Measurements from ENCODE around the gene ZMIZ2.
A peak's percentile ranks its signal among the peaks of the same experiment; 100 is the strongest.
"Not testable (repeated sequence)": the region's sequence is repeated elsewhere in the genome, so short reads cannot be mapped to it uniquely, and the experiment has no call there.

The ZMIZ2 gene, protein sequence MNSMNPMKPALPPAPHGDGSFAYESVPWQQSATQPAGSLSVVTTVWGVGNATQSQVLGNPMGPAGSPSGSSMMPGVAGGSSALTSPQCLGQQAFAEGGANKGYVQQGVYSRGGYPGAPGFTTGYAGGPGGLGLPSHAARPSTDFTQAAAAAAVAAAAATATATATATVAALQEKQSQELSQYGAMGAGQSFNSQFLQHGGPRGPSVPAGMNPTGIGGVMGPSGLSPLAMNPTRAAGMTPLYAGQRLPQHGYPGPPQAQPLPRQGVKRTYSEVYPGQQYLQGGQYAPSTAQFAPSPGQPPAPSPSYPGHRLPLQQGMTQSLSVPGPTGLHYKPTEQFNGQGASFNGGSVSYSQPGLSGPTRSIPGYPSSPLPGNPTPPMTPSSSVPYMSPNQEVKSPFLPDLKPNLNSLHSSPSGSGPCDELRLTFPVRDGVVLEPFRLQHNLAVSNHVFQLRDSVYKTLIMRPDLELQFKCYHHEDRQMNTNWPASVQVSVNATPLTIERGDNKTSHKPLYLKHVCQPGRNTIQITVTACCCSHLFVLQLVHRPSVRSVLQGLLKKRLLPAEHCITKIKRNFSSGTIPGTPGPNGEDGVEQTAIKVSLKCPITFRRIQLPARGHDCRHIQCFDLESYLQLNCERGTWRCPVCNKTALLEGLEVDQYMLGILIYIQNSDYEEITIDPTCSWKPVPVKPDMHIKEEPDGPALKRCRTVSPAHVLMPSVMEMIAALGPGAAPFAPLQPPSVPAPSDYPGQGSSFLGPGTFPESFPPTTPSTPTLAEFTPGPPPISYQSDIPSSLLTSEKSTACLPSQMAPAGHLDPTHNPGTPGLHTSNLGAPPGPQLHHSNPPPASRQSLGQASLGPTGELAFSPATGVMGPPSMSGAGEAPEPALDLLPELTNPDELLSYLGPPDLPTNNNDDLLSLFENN

GRCh38 chr7:44748045-44748947 lies at the start of gene ZMIZ2:
Gene ZMIZ2, plus strand, starts transcription at chr7:44748847. Its CDS starts 7,403 bp downstream, at chr7:44756250.
- peak; percentile 92 for DNase-seq

GRCh38 chr7:44699598-44699997 lies 49.0 kb upstream of the ZMIZ2 start:
- not testable (repeated sequence) for DNase-seq

DNA sequence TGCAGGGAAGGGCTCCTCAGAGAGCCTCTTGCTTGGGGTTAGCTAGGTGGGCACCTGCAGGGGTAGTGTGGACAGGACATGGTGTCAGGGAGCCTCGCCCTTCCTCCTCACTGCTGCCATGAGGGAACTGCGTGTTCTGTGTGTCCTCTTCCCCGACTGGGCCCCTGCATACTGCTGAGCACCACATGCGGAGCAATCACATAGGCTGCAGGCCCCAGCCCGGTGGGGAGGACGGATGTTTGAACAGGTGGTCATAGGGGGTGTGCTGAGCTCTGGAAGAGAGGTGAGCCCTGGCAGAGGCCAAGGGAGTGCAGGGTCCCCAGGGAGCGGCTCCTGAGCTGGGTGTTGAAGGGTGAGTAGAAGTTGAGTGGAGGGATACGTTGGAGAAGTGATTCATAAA lies 48.3 kb upstream of the ZMIZ2 start:
- no peak for DNase-seq

DNA sequence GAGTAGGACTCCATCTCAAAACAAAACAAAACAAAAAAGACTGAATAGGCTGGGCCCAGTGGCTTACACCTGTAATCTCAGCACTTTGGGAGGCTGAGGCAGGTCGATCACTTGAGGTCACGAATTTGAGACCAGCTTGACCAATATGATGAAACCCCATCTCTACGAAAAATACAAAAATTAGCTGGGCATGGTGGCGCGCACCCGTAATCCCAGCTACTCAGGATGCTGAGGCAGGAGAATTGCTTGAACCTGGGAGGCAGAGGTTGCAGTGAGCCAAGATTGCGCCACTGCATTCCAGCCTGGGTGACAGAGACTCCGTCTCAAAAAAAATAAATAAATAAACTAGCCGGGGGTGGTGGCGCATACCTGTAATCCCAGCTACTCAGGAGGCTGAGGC lies 45.3 kb upstream of the ZMIZ2 start:
- DNase-seq = not testable (repeated sequence)

DNA sequence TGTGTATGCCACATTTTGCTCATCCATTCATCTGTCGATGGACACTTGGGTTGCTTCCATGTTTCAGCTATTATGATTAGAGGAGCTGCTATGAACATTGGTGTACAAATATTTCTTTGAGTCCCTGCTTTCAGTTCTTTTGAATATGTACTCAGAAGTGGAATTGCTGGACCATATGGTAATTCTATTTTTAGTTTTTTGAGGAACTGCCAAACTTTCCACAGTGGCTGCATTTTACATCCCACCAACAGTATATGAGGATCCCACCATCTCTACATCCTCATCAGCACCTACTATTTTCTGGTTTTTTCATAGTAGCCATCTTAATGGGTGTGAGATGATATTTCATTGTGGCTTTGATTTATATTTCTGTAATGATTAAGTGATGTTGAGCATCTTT lies 44.7 kb upstream of the ZMIZ2 start:
- no peak for DNase-seq

DNA sequence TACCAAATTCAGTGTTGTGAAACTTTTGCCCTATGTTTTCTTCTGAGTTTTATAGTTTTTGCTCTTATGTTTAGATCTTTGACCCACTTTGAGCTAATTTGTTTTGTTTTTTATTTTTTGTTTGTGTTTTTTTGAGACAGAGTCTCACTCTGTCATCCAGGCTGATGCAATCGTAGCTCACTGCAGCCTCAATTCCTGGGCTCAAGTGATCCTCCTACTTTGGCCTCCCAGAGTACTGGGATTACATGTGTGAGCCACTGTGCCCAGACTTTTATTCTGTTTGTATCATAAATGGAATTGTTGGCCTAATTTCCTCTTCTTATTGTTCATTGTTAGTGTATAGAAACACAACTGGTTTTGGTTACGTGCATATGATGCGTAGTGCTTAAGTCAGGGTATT lies 43.2 kb upstream of the ZMIZ2 start:
- DNase-seq = no peak

DNA sequence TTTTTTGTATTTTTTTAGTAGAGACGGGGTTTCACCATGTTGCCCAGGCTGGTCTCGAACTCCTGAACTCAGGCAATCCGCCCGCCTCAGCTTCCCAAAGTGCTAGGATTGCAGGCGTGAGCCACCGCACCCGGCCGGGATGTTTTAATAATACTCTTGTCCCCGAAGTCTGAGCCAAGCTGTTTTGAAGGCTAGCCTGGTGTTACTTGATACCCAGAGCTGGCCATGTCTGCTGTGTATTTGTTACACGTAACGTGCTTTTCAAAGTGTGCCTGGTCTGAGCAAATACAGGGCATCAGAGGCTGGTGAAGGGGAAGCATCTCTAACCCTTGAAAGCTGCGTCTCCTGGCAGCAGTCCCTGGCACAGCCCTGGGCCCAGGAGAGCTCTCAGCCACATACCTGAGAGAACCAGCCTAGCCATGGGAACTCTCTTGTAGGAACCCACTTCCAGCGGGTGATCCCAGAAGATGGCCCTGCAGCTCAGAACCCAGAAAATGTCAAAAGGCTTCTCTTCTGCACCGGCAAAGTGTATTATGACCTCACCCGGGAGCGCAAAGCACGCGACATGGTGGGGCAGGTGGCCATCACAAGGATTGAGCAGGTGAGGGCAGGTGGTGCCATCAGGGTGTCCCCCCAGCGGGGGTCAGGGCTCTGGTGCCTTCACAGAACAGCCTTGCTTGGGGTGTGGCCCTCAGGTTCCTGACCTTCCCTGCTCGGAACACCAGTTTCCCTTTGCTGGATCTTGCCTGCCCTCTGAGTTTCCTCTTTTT lies 41.7 kb upstream of the ZMIZ2 start:
- DNase-seq = no peak

DNA sequence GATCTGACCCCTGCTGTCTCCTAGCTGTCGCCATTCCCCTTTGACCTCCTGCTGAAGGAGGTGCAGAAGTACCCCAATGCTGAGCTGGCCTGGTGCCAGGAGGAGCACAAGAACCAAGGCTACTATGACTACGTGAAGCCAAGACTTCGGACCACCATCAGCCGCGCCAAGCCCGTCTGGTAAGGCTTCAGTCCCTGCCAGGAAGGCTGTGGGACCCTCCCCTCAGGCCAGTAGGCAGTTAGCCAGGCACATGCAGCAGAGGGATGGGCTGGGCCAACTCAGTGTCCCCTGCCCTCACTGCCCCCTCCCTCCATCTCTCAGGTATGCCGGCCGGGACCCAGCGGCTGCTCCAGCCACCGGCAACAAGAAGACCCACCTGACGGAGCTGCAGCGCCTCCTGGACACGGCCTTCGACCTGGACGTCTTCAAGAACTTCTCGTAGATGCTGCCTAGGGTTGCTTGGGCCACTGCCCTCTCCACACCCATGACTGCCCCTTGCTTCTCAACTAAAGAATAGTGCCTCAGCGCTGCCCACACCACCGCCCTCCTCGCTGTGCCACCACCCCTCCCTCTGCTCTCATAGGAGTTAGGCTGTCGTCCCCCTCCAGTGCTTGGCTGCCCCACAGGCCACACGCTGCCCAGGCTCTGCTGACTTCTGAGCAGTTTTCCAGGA lies 41.0 kb upstream of the ZMIZ2 start:
- DNase-seq = no peak

DNA sequence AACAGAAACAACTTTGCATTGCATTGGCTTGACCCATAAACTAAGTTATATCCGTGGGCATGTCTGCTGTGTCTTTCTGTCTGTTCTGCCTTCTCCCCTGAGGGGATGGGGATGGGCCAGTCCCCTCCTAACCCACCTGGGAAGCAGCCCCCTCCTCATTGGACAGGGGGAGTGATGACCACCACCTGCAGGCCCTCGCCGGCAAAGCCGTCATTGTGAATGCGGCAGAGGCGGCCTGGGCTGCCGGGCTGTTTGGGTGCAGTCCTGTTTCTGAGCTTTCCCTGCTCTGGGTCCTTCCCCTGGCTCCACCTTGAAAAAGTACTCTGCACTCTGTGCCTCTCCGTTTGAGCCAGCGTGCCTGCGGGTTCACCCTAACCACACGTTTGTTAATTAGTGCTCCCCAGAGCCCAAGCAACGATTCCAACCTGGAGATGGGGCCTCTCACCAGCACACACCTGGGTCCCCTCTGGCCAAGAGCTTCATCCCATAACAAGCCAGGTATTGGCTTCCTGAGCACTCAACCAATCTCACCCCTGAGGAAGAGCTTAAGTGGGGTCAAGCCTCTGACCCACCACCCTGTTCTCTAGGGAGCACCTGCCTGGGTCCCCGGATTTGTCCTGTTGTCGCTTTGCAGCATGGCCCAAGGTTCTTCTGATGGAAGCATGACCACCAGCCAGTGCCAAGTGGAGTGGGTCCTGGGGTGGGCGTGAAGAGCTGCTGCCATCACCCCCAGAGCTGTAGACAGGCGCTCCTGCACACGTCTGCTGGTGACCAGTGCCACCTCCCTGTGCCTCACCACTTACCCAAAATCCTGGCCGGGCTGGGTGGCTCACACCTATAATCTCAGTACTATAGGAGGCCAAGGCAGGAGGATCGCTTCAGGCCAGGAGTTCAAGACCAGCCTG lies 39.4 kb upstream of the ZMIZ2 start:
- DNase-seq = no peak

DNA sequence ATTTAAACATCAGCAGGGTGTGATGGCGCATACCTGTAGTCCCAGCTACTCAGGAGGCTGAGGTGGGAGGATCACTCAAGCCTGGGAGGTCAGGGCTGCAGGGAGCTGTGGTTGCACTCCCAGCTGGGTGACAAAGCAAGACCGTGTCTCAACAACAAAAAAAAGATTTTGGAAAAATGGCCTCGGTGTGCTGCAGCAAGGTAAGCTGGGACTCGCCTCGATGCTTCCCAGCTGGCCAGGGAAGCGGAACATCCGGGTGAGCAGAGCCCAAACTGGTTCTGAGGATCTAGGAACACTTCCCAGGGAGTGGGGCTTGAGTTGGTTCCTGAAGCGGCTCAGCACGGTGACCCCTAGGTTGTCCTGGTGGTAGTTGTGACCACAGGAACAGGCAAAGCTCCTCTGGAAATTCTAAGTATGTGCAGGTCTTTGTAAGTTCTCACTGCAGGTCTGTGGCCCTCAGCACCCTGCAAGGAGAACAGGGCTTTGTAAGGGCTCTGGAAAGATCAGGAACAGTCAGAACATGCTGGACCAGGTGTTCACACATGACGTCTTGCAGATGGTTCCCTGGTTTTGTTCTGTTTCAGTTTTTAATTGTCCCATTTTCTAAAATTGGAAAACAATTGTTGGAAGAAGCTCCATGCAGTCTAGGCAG lies 38.6 kb upstream of the ZMIZ2 start:
- DNase-seq = no peak

DNA sequence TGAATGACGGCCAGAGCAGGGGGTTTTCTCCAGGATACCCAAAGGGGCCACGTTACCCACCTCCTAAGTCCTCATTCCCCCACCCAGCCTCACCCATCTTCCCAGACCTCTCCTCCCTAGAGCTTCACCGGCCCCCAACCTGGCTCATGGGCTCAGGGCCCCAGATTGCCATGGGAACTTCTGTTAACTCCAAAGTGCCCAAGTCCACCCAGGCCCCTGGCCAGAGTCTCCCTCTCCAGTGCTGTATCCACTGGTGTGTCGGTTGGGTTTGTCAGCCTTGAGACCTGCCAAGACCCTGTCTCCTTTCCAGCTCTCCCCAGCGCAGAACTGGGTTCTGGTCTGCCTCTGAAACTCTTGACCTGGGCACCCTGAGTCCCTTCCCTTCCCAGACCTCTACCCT lies 37.1 kb upstream of the ZMIZ2 start:
- DNase-seq = no peak

DNA sequence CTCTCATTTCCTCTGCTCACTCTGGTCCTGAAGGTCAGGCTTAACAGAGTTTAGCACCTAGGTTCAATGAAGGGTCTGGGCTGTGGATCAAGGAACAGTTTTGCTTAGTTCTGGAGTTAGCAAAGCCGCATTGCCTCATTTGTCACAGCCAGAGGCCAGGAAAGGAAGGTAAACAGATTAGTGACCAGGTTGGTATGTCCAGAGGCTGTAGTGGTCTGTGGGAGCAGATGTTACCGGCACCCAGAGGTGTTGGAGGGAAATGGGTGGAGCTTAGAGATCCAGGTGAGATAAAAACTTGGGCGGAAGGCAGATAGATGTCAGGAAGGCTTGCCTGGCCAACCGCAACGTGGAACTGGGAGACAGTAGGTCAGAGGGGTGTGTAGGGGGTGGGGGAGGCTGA lies 36.6 kb upstream of the ZMIZ2 start:
- no peak for DNase-seq

DNA sequence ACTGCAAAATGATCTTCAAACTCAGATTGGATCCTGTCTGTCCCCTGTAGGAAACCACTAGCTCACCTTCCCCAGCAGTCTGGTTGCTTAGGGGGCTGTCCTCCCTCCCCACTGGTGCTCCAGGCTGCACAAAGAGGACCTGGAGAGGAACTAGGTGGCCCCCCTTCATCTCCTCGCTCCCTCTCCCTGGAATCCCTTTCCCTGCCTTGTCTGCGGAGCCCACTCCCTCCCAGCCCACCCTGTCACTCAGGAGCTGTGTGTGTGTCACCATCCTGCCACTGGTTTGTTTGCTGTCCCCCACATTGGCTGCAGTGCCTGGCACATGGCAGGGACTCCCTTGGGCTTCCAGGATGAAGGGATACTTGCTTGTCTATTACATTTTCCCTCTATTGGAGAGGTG lies 35.5 kb upstream of the ZMIZ2 start:
- no peak for DNase-seq

- DNase-seq = no peak
These were observed 34.8 kb upstream of the ZMIZ2 start for GRCh38 chr7:44713680-44714335.

GRCh38 chr7:44716205-44716604 lies 32.4 kb upstream of the ZMIZ2 start:
- no peak for DNase-seq

- DNase-seq = no peak
These were observed 28.3 kb upstream of the ZMIZ2 start for GRCh38 chr7:44720301-44720700.

DNA sequence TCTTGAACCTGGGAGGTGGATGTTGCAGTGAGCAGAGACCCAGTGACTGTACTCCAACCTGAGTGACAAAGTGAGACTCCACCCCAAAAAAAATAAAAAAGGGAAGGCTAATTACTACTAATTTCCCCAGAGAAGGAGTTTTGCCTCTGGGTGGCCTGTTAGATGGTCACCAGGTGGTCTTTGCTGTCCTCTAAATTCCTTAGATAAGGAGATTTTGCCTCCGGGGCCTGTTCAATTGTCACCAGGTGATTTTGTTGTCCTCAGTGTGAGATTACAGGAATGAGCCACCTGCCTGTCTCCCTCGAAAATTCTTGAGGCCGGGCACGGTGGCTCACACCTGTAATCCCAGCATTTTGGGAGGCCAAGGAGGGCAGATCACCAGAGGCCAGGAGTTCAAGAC lies 24.4 kb upstream of the ZMIZ2 start:
- no peak for DNase-seq

GRCh38 chr7:44726250-44726649 lies 22.4 kb upstream of the ZMIZ2 start:
- not testable (repeated sequence) for DNase-seq
